ENCODE data around the gene KLF11.

The KLF11 gene

GRCh38 chr2:10043256-10043905 is at the start of gene KLF11:
KLF11 (plus strand) TSS chr2:10043550; CDS start chr2:10043717, 167 bp downstream.
- DNase-seq = peak; percentile 33

DNA sequence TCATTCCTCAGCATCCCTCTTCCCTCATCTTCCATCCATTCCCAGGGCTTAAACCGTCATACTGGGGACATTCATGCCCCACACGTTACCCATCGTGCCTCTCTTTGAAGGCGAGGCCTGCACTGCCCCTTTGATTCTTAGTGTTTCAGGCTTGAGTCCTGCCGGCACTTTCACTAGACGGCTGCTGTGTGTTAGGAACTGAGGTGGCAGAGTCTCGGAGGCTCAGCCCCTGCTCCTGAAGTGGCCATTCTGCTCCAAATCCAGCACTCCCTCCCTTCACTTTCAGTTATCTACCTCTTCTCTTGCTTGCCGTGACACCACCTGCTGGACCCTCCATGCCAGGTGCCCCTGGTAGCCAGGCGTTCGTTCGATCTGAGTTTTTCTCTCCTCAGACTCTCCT is 48.9 kb upstream of the KLF11 start:
- DNase-seq = no peak

GRCh38 chr2:9995059-9995458 is 48.3 kb upstream of the KLF11 start:
- no peak for DNase-seq

GRCh38 chr2:9996321-9996720 is 47.0 kb upstream of the KLF11 start:
- no peak for DNase-seq

DNA sequence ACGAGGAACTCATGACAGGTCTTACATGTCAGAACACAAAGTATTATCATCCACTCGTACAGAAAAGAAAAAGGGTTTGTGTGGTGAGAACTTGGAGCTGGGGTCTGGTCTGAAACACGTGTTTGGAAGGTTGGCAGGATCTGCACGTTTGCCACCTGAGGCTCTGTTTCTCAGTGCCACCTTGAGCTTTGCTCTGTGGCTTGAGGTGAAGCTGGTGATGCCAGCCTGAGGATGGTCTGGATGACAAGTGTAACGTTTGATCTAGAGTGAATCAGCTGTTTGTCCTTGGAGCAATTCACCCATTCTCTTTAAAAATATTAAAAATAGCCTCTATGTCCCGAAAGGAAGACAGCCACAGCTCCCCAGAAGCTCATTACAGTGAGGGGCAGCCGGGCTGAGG is 45.4 kb upstream of the KLF11 start:
- DNase-seq = no peak

- no peak for DNase-seq
Measured at GRCh38 chr2:9998916-9999654, 44.3 kb upstream of the KLF11 start.

- no peak for DNase-seq
Measured at GRCh38 chr2:9999693-10000092, 43.7 kb upstream of the KLF11 start.

DNA sequence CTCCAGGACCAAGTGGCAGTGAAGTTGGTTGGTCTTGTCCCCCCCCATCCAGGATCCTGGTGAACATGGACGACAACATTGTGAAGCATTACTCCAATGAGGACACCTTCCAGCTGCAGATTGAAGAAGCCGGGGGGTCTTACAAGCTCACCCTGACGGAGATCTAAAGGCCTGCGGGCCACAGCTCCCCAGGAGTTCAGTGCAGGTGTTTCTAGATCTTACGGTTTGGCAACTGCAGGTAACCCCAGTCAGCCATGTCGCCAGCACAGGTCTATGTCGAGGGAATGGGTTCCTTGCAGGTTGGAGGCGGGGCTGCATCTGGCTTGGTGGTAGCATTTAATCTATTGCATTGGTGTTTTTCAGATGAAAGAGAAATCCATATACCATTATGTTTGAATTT is 42.8 kb upstream of the KLF11 start:
- DNase-seq = no peak

- no peak for DNase-seq
Measured at GRCh38 chr2:10001586-10001985, 41.8 kb upstream of the KLF11 start.

DNA sequence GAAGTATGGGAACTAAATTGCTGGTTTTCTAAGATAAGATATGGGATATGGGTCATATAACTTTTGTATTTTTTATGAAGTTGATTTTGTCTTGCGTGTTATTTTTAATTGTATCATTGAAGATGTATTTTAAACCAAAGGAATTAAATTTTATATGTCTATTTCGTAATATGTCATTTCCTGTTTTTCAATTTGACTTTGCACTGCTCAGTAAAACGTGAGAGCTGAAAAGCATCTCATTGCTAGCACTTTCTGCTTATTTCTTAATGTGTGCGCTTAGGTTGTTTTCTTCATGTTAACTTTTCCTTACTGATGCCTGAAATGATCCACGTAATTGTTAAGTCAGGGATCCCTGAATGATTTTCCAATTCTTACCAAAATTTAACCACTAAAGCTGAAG is 41.2 kb upstream of the KLF11 start:
- DNase-seq = no peak

- DNase-seq = no peak
Measured at GRCh38 chr2:10002681-10003080, 40.7 kb upstream of the KLF11 start.

- no peak for DNase-seq
Measured at GRCh38 chr2:10003206-10004125, 39.9 kb upstream of the KLF11 start.

DNA sequence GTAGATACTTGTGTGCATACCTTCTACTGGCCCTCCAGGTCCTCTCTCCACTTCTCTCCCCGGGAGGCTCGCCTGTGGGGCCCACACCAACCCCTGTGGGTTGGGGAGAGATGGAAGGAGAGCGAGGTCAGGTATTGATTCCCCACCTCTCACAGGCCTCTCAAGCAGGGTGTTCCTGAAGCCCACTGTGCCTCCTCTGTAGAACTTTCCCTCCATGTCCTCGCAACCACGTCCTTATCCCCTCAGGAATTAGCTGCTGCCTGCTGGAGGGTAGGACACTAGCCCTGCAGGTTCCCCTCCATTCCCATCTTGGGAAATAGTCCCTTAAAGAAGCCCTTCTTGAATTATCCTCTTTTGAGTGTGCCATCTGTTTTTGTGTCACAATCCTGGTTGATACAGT is 38.9 kb upstream of the KLF11 start:
- no peak for DNase-seq

DNA sequence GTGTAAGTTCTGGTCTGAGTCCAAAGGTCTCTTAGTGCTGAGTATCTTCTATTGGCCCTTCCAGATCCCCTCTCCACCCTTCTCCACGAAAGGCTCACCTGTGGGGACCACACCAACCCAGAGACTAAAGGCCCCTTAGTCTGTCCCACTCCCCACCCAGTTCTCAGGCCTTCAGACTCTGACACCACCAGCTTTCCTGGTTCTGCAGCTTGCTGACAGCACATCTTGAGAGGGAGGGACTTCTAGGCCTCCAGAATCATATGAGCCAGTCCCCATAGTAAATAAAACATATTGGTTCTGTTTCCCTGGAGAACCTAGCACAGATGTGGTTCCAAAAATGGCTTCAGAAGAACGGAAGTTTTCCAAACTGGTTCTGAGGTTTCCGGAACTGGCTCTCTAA is 38.5 kb upstream of the KLF11 start:
- DNase-seq = no peak

DNA sequence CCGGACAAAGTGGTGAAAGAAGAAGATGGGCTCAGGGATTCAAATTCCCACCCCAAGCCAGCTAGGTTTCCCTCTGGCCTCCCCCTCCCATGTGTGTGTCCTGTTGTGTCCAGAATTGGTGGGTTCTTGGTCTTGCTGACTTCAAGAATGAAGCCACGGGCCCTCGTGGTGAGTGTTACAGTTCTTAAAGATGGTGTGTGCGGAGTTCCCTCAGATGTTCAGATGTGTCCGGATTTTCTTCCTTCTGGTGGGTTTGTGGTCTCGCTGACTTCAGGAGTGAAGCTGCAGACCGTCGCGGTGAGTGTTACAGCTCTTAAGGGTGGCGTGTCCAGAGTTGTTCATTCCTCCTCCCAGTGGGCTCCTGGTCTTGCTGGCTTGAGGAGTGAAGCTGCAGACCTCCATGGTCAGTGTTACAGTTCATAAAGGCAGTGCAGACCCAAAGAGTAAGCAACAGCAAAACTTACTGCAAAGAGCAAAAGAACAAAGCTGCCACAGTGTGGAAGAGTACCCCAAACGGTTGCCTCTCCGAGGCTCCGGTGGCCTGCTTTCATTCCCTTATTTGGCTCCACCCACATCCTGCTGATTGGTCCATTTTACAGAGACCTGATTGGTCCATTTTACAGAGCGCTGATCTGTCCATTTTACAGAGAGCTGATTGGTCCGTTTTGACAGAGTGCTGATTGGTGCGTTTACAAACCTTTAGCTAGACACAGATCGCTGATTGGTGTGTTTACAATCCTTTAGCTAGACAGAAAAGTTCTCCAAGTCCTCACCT is 37.7 kb upstream of the KLF11 start:
- no peak for DNase-seq

- no peak for DNase-seq
Measured at GRCh38 chr2:10006236-10007161, 36.9 kb upstream of the KLF11 start.

- DNase-seq = no peak
Measured at GRCh38 chr2:10007435-10007834, 35.9 kb upstream of the KLF11 start.

DNA sequence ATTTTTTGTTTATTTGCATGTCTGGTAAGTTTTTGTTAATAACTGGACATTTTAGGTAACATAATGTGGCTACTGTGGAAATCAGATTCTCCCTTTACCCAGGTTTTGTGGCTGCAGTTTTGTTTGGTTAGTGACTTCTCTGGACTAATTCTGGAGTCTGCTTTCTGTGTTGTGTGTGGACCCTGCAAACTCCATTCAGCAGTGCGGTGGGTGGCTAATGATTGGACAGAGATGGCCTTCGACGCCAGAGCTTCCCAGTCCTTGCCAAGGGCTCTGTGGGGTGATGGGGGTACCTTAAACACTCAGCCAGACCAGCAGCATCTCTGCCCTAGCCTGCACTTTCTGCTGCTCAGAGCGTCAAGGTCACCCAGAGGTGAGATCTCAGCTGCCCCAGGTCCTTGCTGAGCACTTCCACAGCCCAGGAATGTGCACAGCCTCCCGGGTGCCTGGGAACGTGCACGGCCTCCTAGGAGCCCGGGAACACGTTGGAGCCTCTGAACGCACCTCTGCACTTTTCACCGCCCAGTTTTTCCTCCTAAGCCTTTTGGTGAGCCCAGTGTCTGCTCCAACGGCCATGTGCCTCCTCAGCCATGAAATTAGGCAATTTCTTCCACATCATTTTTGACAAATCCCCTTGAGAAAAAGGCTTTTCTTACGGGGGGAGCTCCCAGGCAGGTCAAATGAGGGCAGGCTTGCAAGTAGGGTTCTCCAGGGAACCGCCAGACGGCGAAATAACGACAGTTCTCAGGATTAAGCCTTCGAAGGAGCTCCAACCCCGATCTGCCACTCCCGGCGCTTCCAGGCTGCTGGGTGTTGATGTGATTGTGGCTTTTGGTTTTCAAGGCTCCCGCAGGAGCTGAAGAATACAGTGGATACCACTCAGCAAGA is 35.2 kb upstream of the KLF11 start:
- DNase-seq = no peak

DNA sequence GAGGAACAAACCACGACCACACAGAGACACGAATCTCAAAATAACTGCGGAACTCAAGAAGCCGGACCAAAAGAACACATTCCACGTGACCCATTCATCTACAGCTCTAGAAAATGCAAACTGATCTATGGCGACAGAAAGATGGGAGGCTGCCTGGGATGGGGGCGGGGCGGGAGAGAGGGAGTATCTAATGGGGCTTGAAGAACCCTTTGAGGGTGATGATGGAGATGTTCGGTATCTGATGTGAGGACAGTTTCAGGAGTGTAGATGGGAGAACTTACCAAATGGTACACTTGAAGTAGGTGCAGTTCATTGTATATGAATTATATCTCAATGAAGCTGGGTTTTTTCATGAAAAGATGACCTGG is 34.6 kb upstream of the KLF11 start:
- no peak for DNase-seq

GRCh38 chr2:10009271-10009810 is 34.0 kb upstream of the KLF11 start:
- no peak for DNase-seq

All from GOT3 (cell line).